Testis (tissue), 3 donors: ENCODE data around the gene TACC3. TPM values are rescaled to one million over a fixed set of nuclear protein-coding genes. Genes with fewer than 3 reads are reported as not detected.

Source experiments
- DNase-seq: peaks from one replicate; pipeline ENCODE4 v3.0.0-alpha.2; 2019
- H3K27ac ChIP-seq, 2 donors: fragments of 200-600 bp; sonication (generic); one replicate each; pipeline ENCODE4 v1.5.1; 2019
- H3K27me3 ChIP-seq: fragments of 200-600 bp; sonication (generic); one replicate; pipeline ENCODE4 v1.5.1; 2019
- H3K36me3 ChIP-seq: fragments of 200-600 bp; sonication (generic); one replicate; pipeline ENCODE4 v1.5.1; 2017; ENCODE audit warnings: low read depth; ENCODE audit errors: missing control alignments
- H3K4me1 ChIP-seq: fragments of 200-600 bp; sonication (generic); one replicate; pipeline ENCODE4 v1.5.1; 2019
- H3K4me3 ChIP-seq, 2 donors: fragments of 200-600 bp; sonication (generic); one replicate each; pipeline ENCODE4 v1.5.1; 2017 to 2019
- H3K9me3 ChIP-seq: fragments of 200-600 bp; sonication (generic); one replicate; pipeline ENCODE4 v1.5.1; 2017
- CTCF ChIP-seq, 3 experiments: fragments of 450-650 bp in 2 of 3; fragments of 200-600 bp in 1 of 3; sonication (generic) in 1 of 3; IDR thresholded peaks; one replicate each; pipeline ENCODE4 v1.5.1; 2016 to 2019; ENCODE audit warnings: antibody characterized with exemption in 3 of 3, mild to moderate bottlenecking in 2 of 3, moderate library complexity in 1 of 3
- POLR2A ChIP-seq: fragments of 450-650 bp; IDR thresholded peaks from one replicate; pipeline ENCODE4 v1.6.1; 2017; ENCODE audit warnings: antibody characterized with exemption, mild to moderate bottlenecking, moderate library complexity
- WGBS, 2 donors: methylation state at CpG; one replicate each; pipeline ENCODE4 v1.1.5; 2018; 5-methylcytosine and 5-hydroxymethylcytosine counted together
- intact Hi-C: fragments of 100-400 bp; cut with DNase I; formaldehyde crosslinking; loops from one replicate; pipeline ENCODE4 v1.15.1; 2023; ENCODE audit warnings: low total_unique reads
- polyA plus RNA-seq: library from polyadenylated mRNA; stranded (reverse); fragments of 350-450 nt; fragmentation: Illumina TruSeq; extraction: RNeasy Lipid Tissue Mini Kit (QIAGEN cat#74804); gene quantifications from one replicate; pipeline ENCODE4 v1.2.3, GENCODE V29; 2014; ENCODE audit warnings: low read depth, low replicate concordance; ENCODE audit not compliant: insufficient read depth
- total RNA-seq, 2 donors: library from RNA; depleted of rRNA; stranded (reverse); fragments of >200 nt; gene quantifications; one replicate each; pipeline ENCODE4 v1.2.3, GENCODE V29; 2016

TACC3 gene
- total and polyA plus RNA-seq, 3 donors from 2014 or later: 82.9 to 158 (median 112) TPM

DNA sequence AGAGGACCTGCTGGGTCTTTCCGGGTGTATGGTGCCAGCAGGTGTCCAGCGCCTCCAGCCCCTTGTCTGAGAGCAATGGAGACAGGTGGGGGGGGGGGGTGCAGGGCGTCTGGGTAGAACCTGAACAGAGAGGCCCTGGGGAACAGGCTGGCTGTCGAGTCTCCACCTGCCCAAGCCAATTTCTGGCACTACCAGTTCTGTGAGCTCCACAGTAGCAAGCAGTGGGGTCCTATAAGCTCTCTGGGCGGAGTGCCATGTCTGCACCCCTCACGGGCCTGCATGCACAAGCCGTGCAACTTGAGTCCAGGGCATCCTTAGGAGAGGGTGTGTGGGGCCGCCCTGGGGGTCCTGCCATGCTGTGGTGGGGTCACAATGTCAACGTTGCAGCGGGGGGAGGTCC lies 61.7 kb downstream of the TACC3 start:
- Histone ChIP-seq H3K9me3 (no peaks in the 10 kb centered on the region), H3K36me3 (no peaks in the 10 kb centered on the region), H3K27ac (no peak overlapping the region), H3K4me3 (no peak overlapping the region), H3K4me1 (no peaks in the 10 kb centered on the region), H3K27me3 (no peaks in the 10 kb centered on the region)
- no peak for DNase-seq
- TF ChIP-seq CTCF (IDR thresholded peaks at IDR 0.05) (no peak), POLR2A (no peak)
- intact Hi-C loops: no loop called here
- 70 to 92% methylated on average over 3 to 10 of the region's 10 CpGs for WGBS, 2 donors

GRCh38 chr4:1783970-1784369 lies 62.6 kb downstream of the TACC3 start:
- Histone ChIP-seq H3K4me3 (no peak overlapping the region), H3K36me3 (no peaks in the 10 kb centered on the region), H3K4me1 (no peaks in the 10 kb centered on the region), H3K27ac (no peak overlapping the region), H3K27me3 (no peaks in the 10 kb centered on the region), H3K9me3 (no peaks in the 10 kb centered on the region)
- no peak for DNase-seq
- intact Hi-C loops: no loop called here
- 56 to 92% methylated on average over 2 to 12 of the region's 12 CpGs for WGBS, 2 donors
- TF ChIP-seq CTCF (IDR thresholded peaks at IDR 0.05): no peak
- TF ChIP-seq POLR2A: no peak

GRCh38 chr4:1784395-1784788 lies 63.1 kb downstream of the TACC3 start:
- intact Hi-C loops: no loop called here
- no peak overlapping the region for H3K27ac ChIP-seq

DNA sequence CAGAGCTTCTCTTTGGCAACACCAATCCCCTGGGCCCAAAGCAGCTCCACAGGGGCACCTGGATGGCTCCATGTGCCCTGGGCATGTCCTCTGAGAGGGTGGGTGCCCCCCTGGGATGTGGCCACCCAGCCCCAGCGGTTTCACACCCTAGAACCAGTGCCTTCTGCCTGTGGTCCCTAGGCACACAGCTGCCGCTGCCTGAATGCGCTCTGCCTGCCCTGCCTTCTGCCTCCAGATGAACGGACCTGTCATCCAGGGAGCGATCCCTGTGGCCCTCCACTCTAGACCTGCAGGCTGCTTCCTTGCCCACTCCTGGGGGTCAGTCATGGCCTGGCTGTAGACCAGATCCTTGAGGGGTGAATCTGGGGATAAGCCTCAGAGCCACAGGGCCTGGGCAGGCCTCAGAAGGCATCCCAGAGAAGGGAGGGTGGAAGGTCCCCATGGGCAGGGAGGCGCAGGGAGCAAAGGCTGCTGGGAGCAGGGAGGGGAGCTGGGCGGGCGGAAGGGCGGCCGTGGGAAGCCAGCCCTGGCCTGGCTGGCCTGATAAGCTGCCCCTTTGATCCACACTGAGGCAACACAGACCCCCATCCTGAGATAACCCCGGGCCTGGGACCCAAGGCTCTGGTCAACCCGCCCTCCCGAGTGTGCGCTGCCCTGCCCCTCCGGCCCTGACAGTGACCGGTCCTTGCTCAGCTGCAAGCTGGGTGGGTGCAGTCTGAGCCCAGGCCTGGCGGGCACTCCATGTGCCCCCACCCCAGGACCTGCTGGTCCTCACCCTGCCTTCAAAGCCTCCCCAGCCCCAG lies 63.7 kb downstream of the TACC3 start:
- 75 to 85% methylated on average over 4 to 17 of the region's 17 CpGs for WGBS, 2 donors
- no peaks in the 10 kb centered on the region for H3K27me3 ChIP-seq
- no peaks in the 10 kb centered on the region for H3K36me3 ChIP-seq
- no peak overlapping the region for H3K27ac ChIP-seq
- DNase-seq: no peak
- no peaks in the 10 kb centered on the region for H3K4me1 ChIP-seq
- no peaks in the 10 kb centered on the region for H3K9me3 ChIP-seq
- H3K4me3 ChIP-seq: no peak overlapping the region
- no peak for TF ChIP-seq CTCF (IDR thresholded peaks at IDR 0.05)
- no peak for TF ChIP-seq POLR2A
- intact Hi-C loops: no loop called here

More at GRCh38 chr4:1784395-1784788, 63.1 kb downstream of the TACC3 start:
- no peak for DNase-seq
- Histone ChIP-seq H3K36me3 (no peaks in the 10 kb centered on the region), H3K27me3 (no peaks in the 10 kb centered on the region), H3K9me3 (no peaks in the 10 kb centered on the region), H3K4me1 (no peaks in the 10 kb centered on the region), H3K4me3 (no peak overlapping the region)
- TF ChIP-seq POLR2A: no peak
- WGBS, 2 donors: 86 to 95% methylated on average over 8 to 10 of the region's 10 CpGs

- H3K27me3 ChIP-seq: no peaks in the 10 kb centered on the region
- TF ChIP-seq CTCF (IDR thresholded peaks at IDR 0.05) (no peak), POLR2A (no peak)
- no peak overlapping the region for H3K4me3 ChIP-seq
- no peaks in the 10 kb centered on the region for H3K4me1 ChIP-seq
- H3K27ac ChIP-seq: no peak overlapping the region
- DNase-seq: no peak
- intact Hi-C loops: no loop called here
- 70 to 92% methylated on average over 2 to 11 of the region's 11 CpGs for WGBS, 2 donors
- no peaks in the 10 kb centered on the region for H3K36me3 ChIP-seq
- H3K9me3 ChIP-seq: no peaks in the 10 kb centered on the region
Observed at GRCh38 chr4:1785592-1785991, 64.3 kb downstream of the TACC3 start.
